ENCODE measurements around the gene C1QTNF7. TPM values are rescaled to one million over a fixed set of nuclear protein-coding genes. Genes with fewer than 3 reads are reported as not detected.

Gene C1QTNF7
- polyA plus RNA-seq (2012; ENCODE audit: insufficient read depth, insufficient read length, low read depth): not detected

GRCh38 chr4:15427701-15428100 lies at the start of gene C1QTNF7:
C1QTNF7 (plus strand) TSS chr4:15428033; CDS start chr4:15435744, 7,711 bp downstream.
- H3K4me1 ChIP-seq: no peaks in the 10 kb centered on the region
- no peaks in the 10 kb centered on the region for H3K27me3 ChIP-seq
- no peak for DNase-seq
- H3K36me3 ChIP-seq: no peaks in the 10 kb centered on the region
- no peak for TF ChIP-seq CTCF (IDR thresholded peaks at IDR 0.05; ENCODE audit: low read depth, low read length)
- no peak within 1 kb of the TSS for H3K4me3 ChIP-seq (ENCODE audit: low read depth, low read length)
- H3K9me3 ChIP-seq: no peaks in the 10 kb centered on the region

GRCh38 chr4:15378062-15378461 lies 49.8 kb upstream of the C1QTNF7 start:
- H3K4me1 ChIP-seq: no peaks in the 10 kb centered on the region
- H3K9me3 ChIP-seq: no peaks in the 10 kb centered on the region
- no peaks in the 10 kb centered on the region for H3K27me3 ChIP-seq
- DNase-seq: no peak
- no peak overlapping the region for H3K4me3 ChIP-seq (ENCODE audit: low read depth, low read length)
- H3K36me3 ChIP-seq: no peaks in the 10 kb centered on the region
- TF ChIP-seq CTCF (IDR thresholded peaks at IDR 0.05; ENCODE audit: low read depth, low read length): no peak

GRCh38 chr4:15378493-15378892 lies 49.3 kb upstream of the C1QTNF7 start:
- DNase-seq: no peak
- no peaks in the 10 kb centered on the region for H3K36me3 ChIP-seq
- TF ChIP-seq CTCF (IDR thresholded peaks at IDR 0.05; ENCODE audit: low read depth, low read length): no peak
- H3K27me3 ChIP-seq: no peaks in the 10 kb centered on the region
- H3K9me3 ChIP-seq: no peaks in the 10 kb centered on the region
- no peak overlapping the region for H3K4me3 ChIP-seq (ENCODE audit: low read depth, low read length)
- no peaks in the 10 kb centered on the region for H3K4me1 ChIP-seq

- no peaks in the 10 kb centered on the region for H3K9me3 ChIP-seq
- H3K27me3 ChIP-seq: no peaks in the 10 kb centered on the region
- H3K36me3 ChIP-seq: no peaks in the 10 kb centered on the region
- no peaks in the 10 kb centered on the region for H3K4me1 ChIP-seq
- TF ChIP-seq CTCF (IDR thresholded peaks at IDR 0.05; ENCODE audit: low read depth, low read length): no peak
- DNase-seq: no peak
- H3K4me3 ChIP-seq (ENCODE audit: low read depth, low read length): no peak overlapping the region
Measured at GRCh38 chr4:15381806-15382338, 46.0 kb upstream of the C1QTNF7 start.

- no peak for DNase-seq
- Histone ChIP-seq H3K4me3 (ENCODE audit: low read depth, low read length) (no peak overlapping the region), H3K4me1 (no peaks in the 10 kb centered on the region), H3K27me3 (no peaks in the 10 kb centered on the region), H3K9me3 (no peaks in the 10 kb centered on the region), H3K36me3 (no peaks in the 10 kb centered on the region)
- TF ChIP-seq CTCF (IDR thresholded peaks at IDR 0.05; ENCODE audit: low read depth, low read length): no peak
Measured at GRCh38 chr4:15382669-15383273, 45.1 kb upstream of the C1QTNF7 start.

- no peaks in the 10 kb centered on the region for H3K4me1 ChIP-seq
- no peak for DNase-seq
- H3K4me3 ChIP-seq (ENCODE audit: low read depth, low read length): no peak overlapping the region
Measured at GRCh38 chr4:15385515-15385914, 42.3 kb upstream of the C1QTNF7 start.

More at GRCh38 chr4:15385515-15385914, 42.3 kb upstream of the C1QTNF7 start:
- H3K27me3 ChIP-seq: no peaks in the 10 kb centered on the region
- H3K9me3 ChIP-seq: no peaks in the 10 kb centered on the region
- no peaks in the 10 kb centered on the region for H3K36me3 ChIP-seq
- TF ChIP-seq CTCF (IDR thresholded peaks at IDR 0.05; ENCODE audit: low read depth, low read length): no peak
